Measurements from ENCODE around the gene SBK1.
"Not testable (repeated sequence)": the region's sequence is repeated elsewhere in the genome, so short reads cannot be mapped to it uniquely, and the experiment has no call there.

SBK1 gene

DNA sequence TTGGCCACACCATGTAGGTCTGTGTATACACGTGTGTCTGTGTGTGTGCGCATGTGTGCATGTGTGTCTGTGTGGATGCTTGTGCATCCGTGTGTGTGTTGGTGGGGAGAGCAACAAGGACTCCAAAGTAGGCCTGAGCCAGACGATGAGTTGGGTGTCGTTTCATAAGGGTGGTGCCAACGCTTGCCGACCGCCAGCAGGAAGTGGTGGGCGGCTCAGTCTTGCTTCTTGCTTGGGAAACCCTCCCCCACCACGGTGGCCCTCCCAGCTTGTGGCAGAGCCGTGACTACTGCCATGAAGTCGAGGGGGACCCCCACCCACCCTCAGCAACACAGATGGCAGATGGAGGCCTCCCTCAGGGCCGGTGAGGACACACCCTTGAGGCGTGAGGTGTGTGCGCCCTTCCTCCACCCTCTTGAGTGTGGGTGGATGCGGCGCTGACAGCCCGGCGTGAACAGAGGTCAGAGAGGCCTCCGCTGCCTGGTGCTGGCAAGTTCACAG is 17.5 kb downstream of the SBK1 start:
- DNase-seq: no peak

DNA sequence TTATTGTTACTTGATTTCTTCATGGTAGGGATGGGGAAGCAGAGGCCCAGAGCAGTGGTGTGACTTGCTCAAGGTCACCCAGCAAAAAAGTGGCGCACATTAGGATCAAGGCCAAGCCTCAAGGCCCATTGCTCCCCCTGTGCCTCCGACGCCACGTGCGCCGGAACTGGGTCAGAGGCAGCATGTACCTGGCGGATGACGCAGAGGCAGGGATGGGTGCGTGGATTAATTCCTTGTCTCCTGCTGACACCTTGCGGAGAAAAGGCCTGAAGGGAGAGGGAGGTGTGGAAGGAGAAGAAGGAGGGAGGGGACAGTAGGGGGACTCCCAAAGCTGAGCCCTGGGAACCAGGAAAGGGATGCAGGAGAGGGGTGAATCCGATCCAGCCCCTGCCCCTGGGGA is 18.5 kb downstream of the SBK1 start:
- DNase-seq: no peak

DNA sequence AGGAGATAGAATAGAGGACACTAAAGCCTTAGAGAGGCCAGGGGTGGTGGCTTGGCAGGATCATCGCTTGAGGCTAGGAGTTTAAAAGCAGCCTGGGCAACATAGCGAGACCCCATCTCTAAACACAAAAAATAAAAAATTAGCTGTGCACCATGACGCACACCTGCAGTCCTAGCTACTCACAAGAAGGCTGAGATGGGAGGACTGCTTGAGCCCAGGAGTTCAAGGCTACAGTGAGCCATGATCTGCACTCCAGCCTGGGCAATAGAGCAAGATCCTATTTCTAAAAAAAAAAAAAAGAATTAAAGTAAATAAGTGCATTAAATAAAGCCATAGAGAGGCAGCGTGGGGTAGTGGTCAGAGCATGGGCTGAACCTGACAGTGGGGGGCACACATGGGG is 19.1 kb downstream of the SBK1 start:
- no peak for DNase-seq

DNA sequence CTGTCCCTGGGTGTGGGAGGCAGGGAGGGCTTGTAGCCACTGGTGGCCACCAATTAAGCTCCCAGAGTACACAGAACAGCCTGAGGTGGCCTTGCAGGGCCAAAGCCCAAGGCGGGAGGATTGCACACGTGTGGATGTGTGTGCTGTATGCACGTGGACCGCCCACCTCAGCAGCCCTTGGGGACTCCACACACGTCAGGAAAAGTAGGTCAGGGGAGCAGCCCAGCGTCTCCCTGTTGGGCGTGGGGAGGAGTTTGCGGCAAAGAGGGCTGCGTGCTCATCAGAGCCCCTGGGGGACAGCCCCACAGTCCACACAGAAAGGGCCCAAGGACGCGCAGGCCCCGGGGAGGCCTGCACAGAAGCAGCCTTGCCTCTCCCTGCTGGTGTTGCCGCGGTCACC is 19.6 kb downstream of the SBK1 start:
- DNase-seq: no peak

DNA sequence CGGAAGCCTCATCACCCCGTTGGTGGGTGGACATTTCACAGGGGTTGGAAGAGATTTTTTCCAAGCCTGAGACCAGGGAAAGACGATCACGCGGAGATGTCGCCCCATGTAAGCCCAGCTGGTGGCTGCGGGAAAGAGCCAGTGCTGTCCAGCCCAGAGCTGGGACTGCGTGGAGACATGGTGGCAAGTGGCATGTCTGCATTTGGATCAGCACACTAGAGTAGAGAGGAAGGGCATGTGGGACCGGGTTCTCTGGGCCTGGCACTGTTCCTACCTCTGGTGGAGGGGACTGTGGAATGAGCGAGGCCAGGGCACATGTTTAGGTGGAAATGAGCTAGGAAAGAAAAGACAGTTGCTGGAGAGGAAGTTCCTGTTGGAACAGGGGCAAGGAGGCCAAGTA is 20.0 kb downstream of the SBK1 start:
- no peak for DNase-seq

DNA sequence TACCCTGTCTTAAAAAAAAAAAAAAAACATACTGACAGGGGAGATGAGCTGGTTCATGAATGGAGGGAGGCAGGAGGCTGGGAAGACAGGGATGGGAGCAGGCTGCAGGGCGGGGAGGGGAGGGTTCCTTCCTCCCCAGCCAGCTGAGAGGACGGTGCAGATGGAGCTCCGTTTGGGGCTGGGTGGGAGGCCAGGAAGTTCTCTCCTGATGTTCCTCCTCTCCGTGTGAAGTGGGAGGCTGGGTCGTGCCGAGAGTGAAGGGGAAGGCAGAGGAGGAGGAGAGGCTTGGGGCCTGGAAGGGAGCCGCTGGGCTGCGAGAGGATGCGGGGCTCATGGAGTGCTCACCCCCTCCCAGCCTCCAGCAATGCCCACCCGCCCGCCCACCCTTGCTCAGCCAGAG is 21.3 kb downstream of the SBK1 start:
- no peak for DNase-seq

DNA sequence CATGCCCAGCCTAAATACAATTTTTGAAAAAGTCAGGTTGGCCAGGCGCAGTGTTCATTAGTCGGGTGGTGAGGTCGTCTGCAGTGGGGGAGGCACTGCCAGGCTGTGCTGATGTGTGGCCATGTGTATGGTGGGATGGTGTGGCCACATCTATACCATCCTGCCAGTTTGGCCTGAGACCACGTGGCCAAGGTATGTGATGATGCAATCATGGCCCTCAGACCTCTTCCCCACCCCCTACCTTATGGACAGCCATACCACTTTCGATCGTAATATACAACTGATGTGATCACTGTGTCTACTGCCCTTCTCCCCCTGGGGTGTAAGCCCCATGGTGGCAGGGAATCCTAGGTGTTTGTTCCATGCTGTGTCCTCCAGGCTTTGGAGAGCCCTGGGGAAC is 23.7 kb downstream of the SBK1 start:
- DNase-seq: no peak

DNA sequence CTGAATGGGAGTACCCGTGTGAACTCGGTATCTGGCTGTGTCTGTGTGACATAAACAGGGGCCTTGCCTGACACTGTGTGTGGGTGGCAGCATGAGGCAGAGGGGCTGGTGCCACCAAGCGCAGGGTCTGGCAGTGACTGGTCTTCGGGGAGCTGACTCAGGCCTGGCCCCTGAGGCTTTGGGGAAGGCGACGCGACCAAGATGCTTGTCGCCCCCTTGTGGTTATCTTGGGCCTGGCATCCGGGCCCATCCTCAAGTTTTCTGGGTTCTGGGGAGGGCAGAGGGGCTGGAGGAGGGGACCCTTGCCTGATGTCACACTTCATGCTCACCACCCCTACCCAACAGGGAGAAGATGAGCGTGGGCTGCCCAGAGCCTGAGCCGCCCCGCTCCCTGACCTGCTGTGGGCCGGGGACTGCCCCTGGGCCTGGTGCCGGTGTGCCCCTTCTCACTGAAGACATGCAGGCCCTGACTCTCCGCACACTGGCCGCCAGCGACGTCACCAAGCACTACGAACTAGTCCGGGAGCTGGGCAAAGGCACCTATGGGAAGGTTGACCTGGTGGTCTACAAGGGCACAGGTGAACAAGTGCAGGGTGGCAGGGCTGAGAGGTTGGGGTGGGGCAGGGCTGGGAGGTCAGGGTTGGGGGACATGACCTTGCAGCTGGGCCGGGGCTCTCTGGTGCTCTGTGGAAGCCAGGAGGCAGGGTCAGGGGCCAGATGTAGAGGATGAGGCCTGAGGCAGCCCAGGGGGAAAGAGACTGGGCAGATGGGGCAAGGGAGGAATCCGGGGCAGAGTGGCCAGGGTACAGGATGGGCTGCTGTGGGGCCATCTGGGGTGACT is 24.9 kb downstream of the SBK1 start:
- DNase-seq: no peak

DNA sequence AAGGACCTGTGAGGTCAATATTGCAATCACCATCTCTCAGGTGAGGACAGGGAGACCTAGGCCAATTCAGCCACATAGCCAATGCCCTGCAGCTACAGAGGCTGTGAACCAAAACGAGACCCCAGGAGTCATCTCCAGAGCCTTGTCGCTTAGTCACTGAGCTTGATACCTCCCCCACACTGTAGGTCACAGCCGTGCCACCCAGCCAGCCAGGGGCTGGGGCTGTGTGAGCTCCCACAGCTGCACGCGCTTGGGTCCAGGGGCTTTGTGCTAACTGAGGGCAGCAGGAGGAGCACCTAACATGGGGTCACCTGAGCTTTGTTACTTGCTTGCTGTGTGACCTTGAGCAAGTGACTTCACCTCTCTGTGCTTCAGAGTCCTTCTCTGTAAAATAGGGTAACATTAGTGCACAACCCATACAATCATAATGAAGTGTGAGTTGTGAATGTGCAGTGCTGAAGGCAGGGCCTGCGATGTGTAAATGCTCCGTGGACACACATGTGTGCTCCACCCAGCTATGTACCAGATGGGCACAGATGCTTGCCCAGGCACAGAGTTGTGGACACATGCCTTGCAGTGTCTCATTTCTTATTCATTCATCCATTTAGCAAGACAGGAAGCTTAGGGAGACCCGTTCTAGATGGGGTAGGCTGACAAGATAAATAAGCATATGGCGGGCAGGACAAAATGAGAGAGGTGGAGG is 25.9 kb downstream of the SBK1 start:
- DNase-seq: no peak

DNA sequence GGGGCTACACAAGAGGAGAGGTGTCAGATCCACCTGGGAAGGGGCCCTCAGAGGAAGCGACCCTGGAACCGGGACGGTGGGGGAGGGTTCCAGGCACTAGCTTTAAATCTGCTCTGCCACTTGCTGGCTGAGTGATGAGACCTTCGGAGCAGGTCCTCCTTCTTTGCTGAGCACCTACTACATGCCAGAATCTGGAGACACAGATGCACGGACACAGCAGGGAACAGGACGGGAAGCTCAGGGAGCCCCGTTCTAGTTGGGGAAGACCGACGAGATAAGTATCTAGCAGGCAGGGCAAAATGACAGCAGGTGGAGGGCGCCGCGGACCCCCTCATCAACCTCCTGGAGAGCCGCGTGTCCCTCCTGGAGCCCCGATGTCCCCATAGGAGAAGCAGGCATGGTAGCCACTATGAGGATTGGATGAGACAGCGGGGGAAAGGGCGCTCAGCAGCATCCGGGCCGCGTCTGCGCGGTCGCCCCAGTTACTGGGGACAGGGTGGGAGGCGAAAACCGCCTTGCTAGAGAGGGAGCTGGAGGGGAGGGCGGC is 27.2 kb downstream of the SBK1 start:
- no peak for DNase-seq

DNA sequence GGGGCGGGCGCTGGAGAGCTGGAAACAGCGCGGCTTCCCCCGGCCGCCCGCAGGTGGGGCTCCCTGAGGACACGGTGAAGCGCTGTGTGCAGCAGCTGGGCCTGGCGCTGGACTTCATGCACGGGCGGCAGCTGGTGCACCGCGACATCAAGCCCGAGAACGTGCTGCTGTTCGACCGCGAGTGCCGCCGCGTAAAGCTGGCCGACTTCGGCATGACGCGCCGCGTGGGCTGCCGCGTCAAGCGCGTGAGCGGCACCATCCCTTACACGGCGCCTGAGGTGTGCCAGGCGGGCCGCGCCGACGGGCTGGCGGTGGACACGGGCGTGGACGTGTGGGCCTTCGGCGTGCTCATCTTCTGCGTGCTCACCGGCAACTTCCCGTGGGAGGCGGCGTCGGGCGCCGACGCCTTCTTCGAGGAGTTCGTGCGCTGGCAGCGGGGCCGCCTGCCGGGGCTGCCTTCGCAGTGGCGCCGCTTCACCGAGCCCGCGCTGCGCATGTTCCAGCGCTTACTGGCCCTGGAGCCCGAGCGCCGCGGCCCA is 27.8 kb downstream of the SBK1 start:
- DNase-seq: no peak

DNA sequence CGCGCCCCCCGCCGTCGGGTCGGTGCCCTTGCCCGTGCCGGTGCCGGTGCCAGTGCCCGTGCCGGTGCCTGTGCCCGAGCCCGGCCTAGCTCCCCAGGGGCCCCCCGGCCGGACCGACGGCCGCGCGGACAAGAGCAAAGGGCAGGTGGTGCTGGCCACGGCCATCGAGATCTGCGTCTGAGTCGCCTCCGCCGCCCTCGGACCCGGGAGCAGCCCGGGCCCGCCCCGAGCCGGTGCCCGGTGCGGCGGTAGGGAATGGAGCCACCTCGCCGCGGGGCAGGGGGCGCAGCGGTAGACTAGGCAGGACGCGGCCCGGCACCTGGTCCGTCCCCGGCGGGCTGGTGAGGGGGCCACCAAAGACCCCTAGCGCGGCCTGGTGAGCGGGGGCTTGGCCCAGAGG is 28.4 kb downstream of the SBK1 start:
- DNase-seq: no peak

DNA sequence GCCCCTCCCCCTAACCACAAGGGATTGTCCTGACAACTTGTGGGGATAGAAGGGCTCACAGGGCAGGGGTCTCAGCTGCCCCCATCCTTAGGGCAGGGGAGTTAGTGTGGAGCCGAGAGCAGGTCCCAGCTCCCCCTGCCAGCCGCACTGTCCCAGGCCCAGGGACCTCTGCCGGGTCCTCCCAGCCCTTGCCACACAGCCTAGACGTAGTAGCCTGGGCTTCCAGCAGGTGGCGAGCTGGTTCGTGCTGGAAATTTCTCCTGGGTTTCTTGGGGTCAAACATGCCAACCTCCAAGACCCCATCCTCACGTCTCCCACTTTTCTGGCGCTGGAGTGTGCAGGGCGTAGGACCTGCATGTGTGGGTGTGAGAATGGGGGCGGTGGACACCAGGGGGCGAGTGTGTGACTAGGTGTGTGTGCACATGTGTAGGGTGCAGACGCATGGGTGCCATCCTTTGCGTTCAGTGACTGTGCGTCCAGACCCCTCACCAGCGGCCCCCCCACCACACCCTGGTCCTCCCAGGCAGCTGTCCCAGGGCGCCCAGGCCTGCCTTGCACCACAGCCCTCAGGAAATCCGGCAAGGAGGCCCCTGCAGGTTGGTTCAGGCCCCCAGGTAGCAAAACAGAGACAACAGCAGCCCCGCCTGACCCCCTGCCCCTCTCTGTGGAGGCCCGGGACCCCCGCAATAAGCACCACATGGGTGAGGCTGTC is 29.5 kb downstream of the SBK1 start:
- no peak for DNase-seq

DNA sequence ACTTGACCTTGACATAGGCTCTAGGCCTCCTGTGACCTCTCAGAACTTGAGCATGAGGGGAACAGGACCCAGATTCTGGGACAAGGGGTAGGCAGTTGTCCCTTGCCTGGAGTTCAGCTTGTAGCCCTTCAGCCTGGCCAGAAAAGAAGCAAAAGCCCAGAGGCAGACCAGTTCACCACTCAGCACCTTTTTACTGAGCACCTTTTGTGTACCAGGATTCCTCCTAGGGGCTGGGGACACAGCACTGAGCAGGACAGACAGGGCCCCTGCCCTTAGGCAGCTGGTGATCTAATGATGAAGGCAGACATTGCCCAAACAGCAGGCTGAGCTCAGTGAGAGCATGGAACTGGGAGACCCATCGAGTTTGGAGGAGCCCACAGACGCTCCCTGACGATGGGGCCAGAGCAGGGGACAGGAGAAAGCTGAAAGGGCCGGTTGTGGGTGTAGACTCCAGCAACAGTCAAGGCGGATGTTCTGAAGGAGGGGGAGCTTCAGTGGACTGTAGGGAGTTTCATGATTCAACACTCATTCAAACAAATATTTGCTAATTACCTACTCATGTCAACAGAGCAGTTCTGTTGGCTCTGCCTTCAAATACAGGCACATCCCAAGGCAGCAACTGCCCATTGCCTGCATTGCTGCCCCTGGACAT is 32.0 kb downstream of the SBK1 start:
- peak; percentile 35 for DNase-seq

DNA sequence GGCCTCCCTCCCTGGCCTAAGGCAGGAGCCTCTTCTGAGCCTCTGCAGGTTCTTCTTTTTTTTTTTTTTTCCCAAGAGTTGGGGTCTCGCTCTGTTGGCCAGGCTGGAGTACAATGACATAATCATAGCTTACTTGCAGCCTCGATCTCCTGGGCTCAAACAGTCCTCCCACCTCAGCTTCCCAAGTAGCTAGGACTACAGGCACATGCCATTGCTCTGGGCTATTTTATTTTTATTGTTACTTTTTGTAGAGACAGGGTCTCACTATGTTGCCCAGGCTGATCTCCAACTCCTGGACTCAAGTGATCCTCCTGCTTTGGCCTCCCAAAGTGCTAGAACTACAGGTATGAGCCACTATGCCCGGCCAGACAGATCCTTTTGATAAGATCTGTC is 32.6 kb downstream of the SBK1 start:
- no peak for DNase-seq

DNA sequence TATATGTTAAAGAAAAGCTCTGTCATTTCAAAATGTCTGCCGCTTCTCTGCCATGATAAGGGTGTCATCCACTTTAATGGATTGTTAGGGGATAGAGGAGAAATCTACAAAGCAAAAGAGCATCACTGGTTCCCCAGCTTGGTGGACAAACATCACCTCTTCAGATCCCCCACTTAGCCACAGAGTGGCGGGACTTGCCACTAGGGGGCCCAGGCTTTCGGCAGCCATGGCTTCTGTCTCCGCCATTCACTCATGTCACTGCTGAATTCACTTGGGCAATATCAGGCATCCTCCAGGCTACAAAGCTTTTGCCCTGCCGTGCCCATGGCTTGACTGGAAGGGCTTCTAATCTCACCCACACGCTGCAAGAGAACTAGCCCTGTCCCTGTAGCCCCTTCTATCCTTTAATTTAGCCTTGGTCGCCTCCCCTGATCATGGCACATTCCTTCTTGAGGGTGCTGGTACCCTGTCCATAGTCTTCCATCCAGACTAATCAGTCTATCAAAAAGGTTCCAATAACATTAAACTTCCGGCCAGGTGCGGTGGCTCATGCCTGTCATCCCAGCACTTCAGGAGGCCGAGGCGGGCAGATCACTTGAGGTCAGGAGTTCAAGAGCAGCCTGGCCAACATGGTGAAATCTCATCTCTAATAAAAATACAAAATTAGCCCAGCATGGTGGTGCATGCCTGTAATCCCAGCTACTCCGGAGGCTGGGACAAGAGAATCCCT is 34.7 kb downstream of the SBK1 start:
- no peak for DNase-seq

DNA sequence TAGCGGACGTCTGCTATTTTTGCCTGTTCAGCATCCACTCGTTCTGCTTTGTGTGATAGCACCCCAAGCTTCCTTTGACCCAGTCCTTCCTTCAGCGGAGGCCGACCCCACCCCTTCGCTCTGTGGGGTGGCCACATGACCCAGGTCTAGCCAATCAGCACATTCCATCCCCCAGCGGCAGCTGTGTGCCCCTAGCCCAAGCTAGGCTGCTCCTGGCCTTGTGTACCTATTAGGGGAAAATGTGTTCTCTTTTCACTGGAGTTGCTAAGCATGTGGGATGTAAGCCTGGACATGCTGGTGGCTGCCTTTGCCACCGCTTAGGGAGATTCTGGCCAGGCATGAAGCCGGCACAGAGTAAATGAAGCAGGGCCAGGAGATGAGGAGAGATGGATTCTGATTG is 37.9 kb downstream of the SBK1 start:
- not testable (repeated sequence) for DNase-seq

DNA sequence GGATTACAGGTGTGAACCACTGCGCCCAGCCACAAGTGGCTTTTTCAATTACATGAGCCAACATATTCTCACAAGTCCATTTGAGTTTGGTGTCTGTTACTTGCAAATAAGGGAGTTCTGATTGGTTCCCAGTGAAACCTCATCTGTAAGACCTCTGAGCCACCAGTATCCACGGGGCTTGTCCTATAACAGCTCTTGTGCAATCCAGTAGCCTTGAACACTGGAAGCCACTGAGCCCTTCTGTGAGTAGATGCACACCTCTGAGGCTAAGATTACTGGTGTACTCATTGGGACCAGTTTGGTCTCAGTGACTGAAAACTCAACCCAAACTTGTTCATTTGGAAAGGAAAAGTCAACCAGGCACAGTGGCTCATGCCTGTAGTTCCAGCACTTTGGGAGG is 38.7 kb downstream of the SBK1 start:
- DNase-seq: not testable (repeated sequence)

DNA sequence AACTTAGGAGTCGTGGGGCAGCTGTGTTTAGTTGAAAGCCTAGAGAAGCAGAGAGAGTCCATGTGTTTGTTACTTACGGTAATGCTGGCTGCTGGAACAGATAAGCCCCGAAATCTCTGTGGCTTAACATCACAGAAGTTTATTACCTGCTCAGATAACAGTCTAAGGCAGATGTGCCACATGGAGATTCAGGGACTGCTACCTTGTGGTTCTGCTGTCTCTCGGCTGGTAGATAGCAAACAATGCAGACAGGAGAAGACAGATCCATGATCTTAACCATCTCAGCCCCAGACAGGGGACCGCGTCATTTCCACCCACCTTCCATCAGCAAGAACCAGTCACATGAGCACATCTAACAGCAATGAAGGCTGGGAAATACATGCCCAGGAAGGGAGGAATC is 40.3 kb downstream of the SBK1 start:
- DNase-seq: not testable (repeated sequence)

DNA sequence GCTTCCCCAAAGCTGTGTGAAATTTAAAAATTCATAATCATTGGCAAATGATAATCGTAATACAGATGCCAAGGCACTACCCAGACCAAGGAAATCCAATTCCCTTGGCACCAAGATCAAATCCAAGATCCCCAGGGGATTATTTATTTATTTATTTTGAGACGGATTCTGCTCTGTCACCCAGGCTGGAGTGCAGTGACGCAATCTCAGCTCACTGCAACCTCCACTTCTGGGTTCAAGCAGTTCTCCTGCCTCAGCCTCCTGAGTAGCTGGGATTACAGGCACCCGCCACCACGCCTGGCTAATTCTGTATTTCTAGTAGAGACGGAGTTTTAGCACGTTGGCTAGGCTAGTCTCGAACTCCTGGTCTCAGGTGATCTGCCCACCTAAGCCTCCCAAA is 43.4 kb downstream of the SBK1 start:
- DNase-seq: not testable (repeated sequence)

DNA sequence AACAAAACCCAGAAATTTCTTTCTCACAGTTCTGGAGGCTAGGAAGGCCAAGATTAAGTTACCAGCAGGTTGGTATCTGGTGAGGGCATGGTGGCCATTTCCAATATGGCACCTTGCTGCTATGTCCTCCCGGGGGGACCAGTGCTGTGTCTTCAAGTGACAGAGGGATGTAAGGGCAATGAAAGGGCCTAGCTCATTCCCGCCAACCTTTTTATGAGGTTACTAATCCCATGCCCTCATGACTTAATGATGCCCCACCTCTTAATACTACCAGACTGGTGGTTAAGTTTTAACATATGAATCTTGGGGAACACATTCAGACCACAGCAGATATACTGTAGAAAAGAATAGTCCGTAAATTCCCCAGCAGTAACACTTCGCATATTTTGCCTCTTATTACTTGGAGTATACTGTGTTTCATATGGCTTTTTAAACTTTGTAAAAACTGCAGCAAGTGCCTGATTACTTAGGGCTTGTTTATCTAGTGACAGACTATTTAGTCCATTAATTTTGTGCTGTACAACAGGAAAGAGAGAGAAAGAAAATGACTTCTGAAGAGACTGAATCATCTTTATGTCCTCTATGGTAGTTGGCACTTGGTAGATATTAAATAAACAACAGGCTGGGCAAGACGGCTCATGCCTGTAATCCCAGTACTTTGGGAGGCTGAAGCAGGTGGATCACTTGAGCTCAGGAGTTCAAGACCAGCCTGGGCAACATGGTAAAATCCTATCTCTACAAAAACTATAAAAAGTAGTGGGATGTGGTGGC is 44.8 kb downstream of the SBK1 start:
- DNase-seq: not testable (repeated sequence)
